Measurements from ENCODE around the gene EXD1. TPM values are rescaled to one million over a fixed set of nuclear protein-coding genes. Genes with fewer than 3 reads are reported as not detected.

EXD1 gene
- total RNA-seq, 4 donors from 2014 or later = not detected

DNA sequence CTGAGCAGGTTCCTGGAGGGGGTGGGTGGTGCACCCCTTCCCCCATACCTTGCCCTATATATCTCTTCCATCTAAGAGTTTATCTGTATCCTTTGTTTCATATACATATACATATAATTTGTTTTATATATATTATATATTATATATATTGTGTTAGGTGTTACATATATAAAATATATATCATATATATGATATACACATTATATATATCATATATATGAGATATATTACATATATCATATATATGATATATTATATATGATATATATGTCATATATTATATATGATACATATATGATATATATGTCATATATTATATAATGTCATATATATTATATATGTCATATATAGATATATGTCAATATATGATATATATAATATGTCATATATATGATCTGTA is 31.1 kb downstream of the EXD1 start:
- Histone ChIP-seq H3K4me1 (no peaks in the 10 kb centered on the region), H3K36me3 (no peaks in the 10 kb centered on the region), H3K27me3 (no peaks in the 10 kb centered on the region), H3K9me3 (no peaks in the 10 kb centered on the region), H3K27ac (no peak overlapping the region), H3K4me3 (no peak overlapping the region)
- TF ChIP-seq POLR2A (IDR thresholded peaks at IDR 0.05) (no peak), CTCF (IDR thresholded peaks at IDR 0.05) (no peak)
- no peak for DNase-seq

DNA sequence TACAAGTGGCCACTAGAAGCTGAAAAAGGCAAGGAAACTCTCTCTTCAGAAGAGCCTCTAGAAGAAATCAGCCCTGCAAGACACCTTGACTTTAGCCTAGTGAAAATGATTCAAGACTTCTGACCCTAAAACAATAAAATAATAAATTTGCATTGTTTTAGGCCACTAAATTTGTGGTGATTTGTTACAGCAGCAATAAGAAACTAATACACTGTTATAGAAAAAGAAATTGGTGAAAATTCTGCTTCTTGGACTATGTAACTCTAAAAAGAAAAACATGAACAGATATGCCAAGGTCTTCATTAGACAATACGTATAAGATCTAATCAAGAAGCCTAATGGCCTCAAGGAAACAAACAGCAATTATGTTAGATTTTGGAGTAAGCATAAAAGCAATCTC is 36.1 kb downstream of the EXD1 start:
- Histone ChIP-seq H3K4me3 (no peak overlapping the region), H3K27ac (no peak overlapping the region), H3K36me3 (no peaks in the 10 kb centered on the region), H3K9me3 (no peaks in the 10 kb centered on the region), H3K4me1 (no peaks in the 10 kb centered on the region), H3K27me3 (no peaks in the 10 kb centered on the region)
- TF ChIP-seq POLR2A (IDR thresholded peaks at IDR 0.05) (no peak), CTCF (IDR thresholded peaks at IDR 0.05) (no peak)
- no peak for DNase-seq

- Histone ChIP-seq H3K36me3 (no peaks in the 10 kb centered on the region), H3K4me3 (no peak overlapping the region), H3K27me3 (no peaks in the 10 kb centered on the region), H3K9me3 (no peaks in the 10 kb centered on the region), H3K4me1 (no peaks in the 10 kb centered on the region), H3K27ac (no peak overlapping the region)
- DNase-seq = no peak
- TF ChIP-seq CTCF (IDR thresholded peaks at IDR 0.05) = no peak
- no peak for TF ChIP-seq POLR2A (IDR thresholded peaks at IDR 0.05)
Observed at GRCh38 chr15:41183581-41183980, 47.0 kb downstream of the EXD1 start.

- Histone ChIP-seq H3K27ac (no peak overlapping the region), H3K4me3 (no peak overlapping the region), H3K4me1 (no peaks in the 10 kb centered on the region), H3K27me3 (no peaks in the 10 kb centered on the region), H3K36me3 (no peaks in the 10 kb centered on the region), H3K9me3 (no peaks in the 10 kb centered on the region)
- DNase-seq = no peak
- no peak for TF ChIP-seq POLR2A (IDR thresholded peaks at IDR 0.05)
- no peak for TF ChIP-seq CTCF (IDR thresholded peaks at IDR 0.05)
Observed at GRCh38 chr15:41182266-41182665, 48.3 kb downstream of the EXD1 start.

DNA sequence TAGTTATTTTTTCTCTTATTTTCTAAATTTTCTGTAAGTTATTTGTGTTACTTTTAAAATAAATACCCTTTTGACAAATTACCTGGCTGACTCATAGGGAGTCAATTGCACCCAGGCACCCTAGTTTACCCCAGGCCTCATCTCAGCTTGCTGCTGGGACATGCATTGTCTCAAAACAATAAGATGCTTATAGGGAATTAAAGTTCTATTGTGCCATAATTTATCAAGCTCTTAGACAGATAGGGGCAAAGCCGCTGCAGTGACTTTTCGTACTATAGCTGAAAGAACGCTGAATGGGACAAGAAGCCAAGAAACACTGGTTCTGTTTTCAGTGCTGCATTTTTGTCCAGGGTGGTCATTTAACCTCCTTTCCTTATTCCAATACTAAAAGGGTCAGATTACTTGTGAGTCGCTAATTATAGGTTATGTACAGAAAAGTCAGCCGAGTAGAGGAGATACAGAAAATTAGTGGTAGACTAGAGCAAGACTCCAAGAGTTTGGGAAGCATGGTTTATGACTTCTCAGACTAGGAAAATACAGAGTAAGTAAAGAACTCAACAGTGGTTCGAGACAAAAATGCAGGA is 50.3 kb downstream of the EXD1 start:
- Histone ChIP-seq H3K9me3 (no peaks in the 10 kb centered on the region), H3K4me3 (no peak overlapping the region), H3K27me3 (no peaks in the 10 kb centered on the region), H3K27ac (no peak overlapping the region), H3K4me1 (no peaks in the 10 kb centered on the region), H3K36me3 (no peaks in the 10 kb centered on the region)
- no peak for DNase-seq
- no peak for TF ChIP-seq POLR2A (IDR thresholded peaks at IDR 0.05)
- no peak for TF ChIP-seq CTCF (IDR thresholded peaks at IDR 0.05)

- no peak overlapping the region for H3K27ac ChIP-seq
- no peaks in the 10 kb centered on the region for H3K36me3 ChIP-seq
- no peaks in the 10 kb centered on the region for H3K27me3 ChIP-seq
- H3K9me3 ChIP-seq = no peaks in the 10 kb centered on the region
- no peak overlapping the region for H3K4me3 ChIP-seq
- no peak for DNase-seq
- no peak for TF ChIP-seq CTCF (IDR thresholded peaks at IDR 0.05)
- no peak for TF ChIP-seq POLR2A (IDR thresholded peaks at IDR 0.05)
- no peaks in the 10 kb centered on the region for H3K4me1 ChIP-seq
Observed at GRCh38 chr15:41169781-41170180, 60.8 kb downstream of the EXD1 start.

All from Peyer's patch (tissue), 4 donors.